Heart left ventricle (tissue), 16 donors: ENCODE data around the gene PRR4. TPM values are rescaled to one million over a fixed set of nuclear protein-coding genes. Genes with fewer than 3 reads are reported as not detected.
A peak's percentile ranks its signal among the peaks of the same experiment; 100 is the strongest.

Source experiments
- ATAC-seq, 4 donors: fragments of 200-7000 bp; cut with Tn5 transposase; one replicate each; pipeline ENCODE4 v1.9.1; 2020 to 2022; ENCODE audit warnings: moderate library complexity in 4 of 4, mild to moderate bottlenecking in 3 of 4, moderate number of reproducible peaks in 1 of 4
- DNase-seq, 5 donors: peaks; one replicate each; pipeline ENCODE4 v3.0.0-alpha.2; 2020
- H3K27ac ChIP-seq, 12 donors: fragments of 200-600 bp; sonication (generic) in 4 of 12; one replicate each; pipeline versions ENCODE4 v1.5.0 to v1.8.0; 2016 to 2022; ENCODE audit warnings: mild to moderate bottlenecking in 2 of 12
- H3K27me3 ChIP-seq, 9 donors: fragments of 200-600 bp; sonication (generic) in 2 of 9; one replicate each; pipeline versions ENCODE4 v1.5.1 to v1.8.0; 2016 to 2022; ENCODE audit warnings: mild to moderate bottlenecking in 3 of 9
- H3K36me3 ChIP-seq, 9 donors: fragments of 200-600 bp; sonication (generic) in 2 of 9; one replicate each; pipeline versions ENCODE4 v1.5.0 to v1.8.0; 2018 to 2022; ENCODE audit warnings: mild to moderate bottlenecking in 2 of 9
- H3K4me1 ChIP-seq, 12 donors: fragments of 200-600 bp; sonication (generic) in 4 of 12; one replicate each; pipeline versions ENCODE4 v1.5.0 to v1.8.0; 2016 to 2022; ENCODE audit warnings: mild to moderate bottlenecking in 3 of 12
- H3K4me3 ChIP-seq, 12 donors: fragments of 200-600 bp; sonication (generic) in 4 of 12; one replicate each; pipeline versions ENCODE4 v1.5.0 to v1.8.0; 2017 to 2022; ENCODE audit warnings: mild to moderate bottlenecking in 9 of 12, moderate library complexity in 4 of 12
- H3K9me3 ChIP-seq, 12 donors: fragments of 200-600 bp; sonication (generic) in 4 of 12; one replicate each; pipeline versions ENCODE4 v1.5.0 to v1.8.0; 2016 to 2022; ENCODE audit warnings: mild to moderate bottlenecking in 1 of 12
- POLR2A ChIP-seq, 2 donors: fragments of 450-650 bp; IDR thresholded peaks; one replicate each; pipeline ENCODE4 v1.6.1; 2017; ENCODE audit warnings: antibody characterized with exemption in 2 of 2, mild to moderate bottlenecking in 2 of 2, moderate library complexity in 2 of 2
- WGBS, 4 donors: extraction: QIAGEN DNeasy Blood & Tissue Kit in 2 of 4; methylation state at CpG; one replicate each; pipeline versions ENCODE4 v1.1.5 to v1.1.7; 2013 to 2018; 5-methylcytosine and 5-hydroxymethylcytosine counted together
- intact Hi-C, 10 donors: fragments of 100-400 bp; cut with DNase I; formaldehyde crosslinking; loops; one replicate each; pipeline versions ENCODE4 v1.11.1 to v1.14.2; 2022
- polyA plus RNA-seq, 2 donors: library from polyadenylated mRNA; stranded (reverse); fragments of 200-250 nt; gene quantifications; one replicate each; pipeline ENCODE4 v1.2.3, GENCODE V29; 2013
- total RNA-seq, 9 donors: library from RNA; depleted of rRNA in 2 of 9; stranded (reverse); fragments of >200 nt in 2 of 9; fragmentation: NEBNext Ultra II Directional in 3 of 9; extraction: Animal tissue kit (Norgen Biotek cat#: 25700) in 3 of 9; gene quantifications; one replicate each; pipeline versions ENCODE4 v1.1.0 to v1.2.4, GENCODE V29; 2016 to 2023
- TF ChIP-seq, protein P1 (sequence below), 12 donors: fragments of 200-600 bp; sonication (generic) in 4 of 12; IDR thresholded peaks; one replicate each; pipeline versions ENCODE4 v1.5.0 to v1.8.0; 2018 to 2022; ENCODE audit warnings: antibody characterized with exemption in 12 of 12, mild to moderate bottlenecking in 5 of 12
- donor health status: ischemic (EF 13 %, LVEDD 7.1; RV severe dilation, severe dysfunction).
- donor health status: healthy with polysubstance abuse.
- donor health status: DM: no; HTN: yes; CAD: no.
- donor health status: DM: no; HTN: no; CAD: no.
- donor health status: ischemic (EF 25% LVEDD 6.9; RV normal size, moderate dysfunction).
- donor health status: ischemic (EF 25% LVEDD 5.7; RV mildly dilated, moderate dysfunction).
- donor health status: healthy.
- donor health status: DM: yes; HTN: yes; CAD: no.
- donor health status: ischemic (EF 35%, LVEDD 5.7; RV mildly dilated, moderate dysfunction).
- donor health status: nonischemic (EF 11% LVEDD 7.7; RV severe dilation, severe dysfunction).
- donor health status: DM: yes; HTN: yes; CAD: no.
- donor health status: PGD.
- donor health status: ischemic (EF 29% LVEDD 5.4; RV normal size, mild dysfunction).
- donor health status: nonischemic (EF 23%, LVEDD 6.1; RV moderate dilation, normal function).

PRR4 gene
- total and polyA plus RNA-seq, 11 donors, result 0.85 to 5.5 (median 2.1) TPM; not detected in 2

DNA sequence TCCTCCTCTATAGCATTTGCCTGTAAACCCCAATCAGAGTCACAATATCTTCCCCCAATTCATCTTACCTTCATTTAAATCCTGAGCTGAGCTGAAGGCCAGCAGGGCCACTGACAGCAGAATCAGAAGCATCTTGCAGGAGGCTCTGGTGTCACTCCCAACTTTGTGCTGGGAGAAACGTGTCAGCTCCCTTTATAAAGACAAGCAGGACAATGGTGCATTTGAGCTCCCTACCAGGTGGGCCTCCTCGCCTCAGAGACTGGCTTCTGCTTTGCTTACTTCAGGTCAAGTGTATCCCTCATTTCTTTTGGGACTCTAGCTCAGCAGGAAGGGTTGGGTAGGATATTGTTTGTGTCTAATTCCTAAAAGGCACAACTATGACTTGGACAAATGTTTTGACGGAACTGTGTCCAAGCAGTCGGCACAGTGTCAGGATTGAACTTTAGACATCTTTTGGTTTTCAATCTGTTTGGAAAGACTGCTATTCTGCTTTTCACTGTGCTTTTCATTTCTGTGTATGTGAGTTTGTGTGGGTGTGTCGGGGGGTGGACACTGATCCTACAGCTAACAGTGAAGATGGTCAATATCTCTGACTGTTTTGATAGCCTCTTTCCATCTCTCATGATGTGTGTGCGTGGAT is 34.9 kb upstream of the PRR4 start, which contains the start of gene PRH1:
PRH1 (minus strand) TSS at position 170 of the 640 bp plus-strand sequence; CDS start at position 132, 38 bp downstream.
- WGBS, 4 donors, result 93 to 98% (median 96%) methylated on average over 6 of the region's 6 CpGs
- peaks cover 0 to 13% (median 0%) of the 10 kb centered on the region in 9 donors for H3K36me3 ChIP-seq
- intact Hi-C loops, result no loop called here
- H3K4me1 ChIP-seq, result peaks cover 0 to 6% (median 0%) of the 10 kb centered on the region in 12 donors
- no peaks in the 10 kb centered on the region for H3K9me3 ChIP-seq
- TF ChIP-seq POLR2A (IDR thresholded peaks at IDR 0.05), result no peak
- TF ChIP-seq, protein P1, sequence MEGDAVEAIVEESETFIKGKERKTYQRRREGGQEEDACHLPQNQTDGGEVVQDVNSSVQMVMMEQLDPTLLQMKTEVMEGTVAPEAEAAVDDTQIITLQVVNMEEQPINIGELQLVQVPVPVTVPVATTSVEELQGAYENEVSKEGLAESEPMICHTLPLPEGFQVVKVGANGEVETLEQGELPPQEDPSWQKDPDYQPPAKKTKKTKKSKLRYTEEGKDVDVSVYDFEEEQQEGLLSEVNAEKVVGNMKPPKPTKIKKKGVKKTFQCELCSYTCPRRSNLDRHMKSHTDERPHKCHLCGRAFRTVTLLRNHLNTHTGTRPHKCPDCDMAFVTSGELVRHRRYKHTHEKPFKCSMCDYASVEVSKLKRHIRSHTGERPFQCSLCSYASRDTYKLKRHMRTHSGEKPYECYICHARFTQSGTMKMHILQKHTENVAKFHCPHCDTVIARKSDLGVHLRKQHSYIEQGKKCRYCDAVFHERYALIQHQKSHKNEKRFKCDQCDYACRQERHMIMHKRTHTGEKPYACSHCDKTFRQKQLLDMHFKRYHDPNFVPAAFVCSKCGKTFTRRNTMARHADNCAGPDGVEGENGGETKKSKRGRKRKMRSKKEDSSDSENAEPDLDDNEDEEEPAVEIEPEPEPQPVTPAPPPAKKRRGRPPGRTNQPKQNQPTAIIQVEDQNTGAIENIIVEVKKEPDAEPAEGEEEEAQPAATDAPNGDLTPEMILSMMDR (IDR thresholded peaks at IDR 0.05), result no peak
- H3K4me3 ChIP-seq, result no peak within 1 kb of the TSS
- H3K27me3 ChIP-seq, result no peaks in the 10 kb centered on the region
- no peak for ATAC-seq
- no peak for DNase-seq
- H3K27ac ChIP-seq, result no peak within 1 kb of the TSS

DNA sequence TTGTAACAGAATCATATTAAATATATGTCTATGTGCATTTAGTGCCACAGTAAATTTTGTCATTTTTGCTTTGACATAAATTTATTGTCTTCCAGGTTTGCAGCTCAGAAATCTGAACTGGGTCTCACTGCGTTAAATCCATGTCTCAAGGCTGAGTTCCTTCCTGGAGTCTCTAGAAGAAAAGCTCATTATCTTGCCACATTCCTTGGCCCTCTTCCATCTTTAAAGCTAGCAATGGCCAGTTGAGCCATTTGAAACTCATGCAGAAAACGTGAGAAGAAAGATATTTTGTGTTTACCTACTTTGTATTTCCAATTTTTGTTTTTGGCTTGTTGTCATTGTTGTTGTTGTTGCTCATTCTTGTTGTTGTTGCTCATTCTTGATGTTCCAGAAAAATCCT is 24.1 kb upstream of the PRR4 start:
- WGBS, 4 donors, result 11 to 24% (median 15%) methylated on average over 2 of the region's 2 CpGs
- Histone ChIP-seq H3K36me3 (peaks cover 0 to 21% (median 3%) of the 10 kb centered on the region in 9 donors), H3K27me3 (no peaks in the 10 kb centered on the region), H3K27ac (no peak overlapping the region), H3K4me3 (no peak overlapping the region), H3K4me1 (peaks cover 0 to 8% (median 0%) of the 10 kb centered on the region in 12 donors), H3K9me3 (peaks cover 0 to 9% (median 0%) of the 10 kb centered on the region in 12 donors)
- TF ChIP-seq, protein P1 (IDR thresholded peaks at IDR 0.05), result no peak
- no peak for TF ChIP-seq POLR2A (IDR thresholded peaks at IDR 0.05)
- intact Hi-C loops, result no loop called here
- DNase-seq (no peak), ATAC-seq (no peak)

DNA sequence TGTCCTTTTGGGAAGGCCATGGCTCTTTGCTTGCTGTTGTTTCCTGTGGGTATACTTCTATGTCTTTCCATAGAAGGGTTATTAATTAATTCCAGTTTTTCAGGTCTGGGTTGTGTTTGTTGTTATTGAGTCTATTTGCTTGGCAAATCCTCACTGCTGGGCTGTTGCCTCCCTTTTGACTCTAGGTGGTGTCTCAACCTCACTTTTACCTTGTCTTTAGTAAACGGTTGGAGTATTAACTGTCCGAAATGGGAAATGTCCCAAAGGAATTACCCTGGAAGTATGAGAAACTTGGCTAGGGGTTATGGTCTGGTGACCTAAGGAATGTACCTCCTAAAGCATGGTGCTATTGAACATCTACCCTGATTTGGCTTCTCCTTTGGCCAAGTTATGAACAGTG is 18.1 kb upstream of the PRR4 start:
- 61 to 80% (median 67%) methylated on average over 2 of the region's 2 CpGs for whole genome bisulfite sequencing, 4 donors
- H3K4me3 ChIP-seq, result no peak overlapping the region
- intact Hi-C loops, result no loop called here

More for the DNA sequence above, 18.1 kb upstream of the PRR4 start:
- DNase-seq (no peak), ATAC-seq (peak in 1 of 4 donors; percentile 34)
- TF ChIP-seq, protein P1 (IDR thresholded peaks at IDR 0.05), result peak in 1 of 12 donors; percentile 16
- TF ChIP-seq POLR2A (IDR thresholded peaks at IDR 0.05), result no peak
- H3K4me1 ChIP-seq, result peaks cover 0 to 6% (median 0%) of the 10 kb centered on the region in 12 donors
- peaks cover 0 to 13% (median 5%) of the 10 kb centered on the region in 12 donors for H3K9me3 ChIP-seq
- no peaks in the 10 kb centered on the region for H3K36me3 ChIP-seq
- no peaks in the 10 kb centered on the region for H3K27me3 ChIP-seq
- no peak overlapping the region for H3K27ac ChIP-seq
